ENCODE measurements around the gene AK9. TPM values are rescaled to one million over a fixed set of nuclear protein-coding genes. Genes with fewer than 3 reads are reported as not detected.
"Not testable (repeated sequence)": the region's sequence is repeated elsewhere in the genome, so short reads cannot be mapped to it uniquely, and the experiment has no call there.

AK9 gene
- total RNA-seq, 2 donors from 2014 or later: 10.4 to 12.3 TPM

DNA sequence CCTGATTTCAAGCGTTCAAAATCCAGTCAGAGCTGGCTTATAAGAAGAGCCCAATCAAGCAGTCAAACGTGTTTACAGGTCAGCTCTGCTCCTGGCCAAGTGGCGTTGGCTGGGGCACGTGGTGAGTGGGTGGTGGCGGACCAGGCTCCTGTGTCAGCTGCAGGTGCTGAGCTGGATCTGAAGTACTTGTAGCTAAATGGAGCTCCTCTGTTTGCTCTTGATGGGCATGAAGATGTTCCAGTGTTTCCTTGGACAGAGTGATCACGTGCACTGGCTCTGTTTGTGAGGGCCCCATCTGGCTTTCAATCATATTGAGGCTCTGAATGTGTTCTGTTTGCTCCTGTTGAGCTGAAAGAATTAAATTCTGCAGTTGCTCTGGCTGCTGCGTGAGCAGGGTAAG lies 225.2 kb downstream of the AK9 start:
- peaks cover 52% of the 10 kb centered on the region for H3K36me3 ChIP-seq
- H3K27me3 ChIP-seq: no peaks in the 10 kb centered on the region
- no peak overlapping the region for H3K4me3 ChIP-seq
- peaks cover 0 to 7% of the 10 kb centered on the region in 2 donors for H3K4me1 ChIP-seq
- peak overlapping the region in 1 of 2 donors; percentile 48 for H3K27ac ChIP-seq
- no peaks in the 10 kb centered on the region for H3K9me3 ChIP-seq
- TF ChIP-seq, protein P1, sequence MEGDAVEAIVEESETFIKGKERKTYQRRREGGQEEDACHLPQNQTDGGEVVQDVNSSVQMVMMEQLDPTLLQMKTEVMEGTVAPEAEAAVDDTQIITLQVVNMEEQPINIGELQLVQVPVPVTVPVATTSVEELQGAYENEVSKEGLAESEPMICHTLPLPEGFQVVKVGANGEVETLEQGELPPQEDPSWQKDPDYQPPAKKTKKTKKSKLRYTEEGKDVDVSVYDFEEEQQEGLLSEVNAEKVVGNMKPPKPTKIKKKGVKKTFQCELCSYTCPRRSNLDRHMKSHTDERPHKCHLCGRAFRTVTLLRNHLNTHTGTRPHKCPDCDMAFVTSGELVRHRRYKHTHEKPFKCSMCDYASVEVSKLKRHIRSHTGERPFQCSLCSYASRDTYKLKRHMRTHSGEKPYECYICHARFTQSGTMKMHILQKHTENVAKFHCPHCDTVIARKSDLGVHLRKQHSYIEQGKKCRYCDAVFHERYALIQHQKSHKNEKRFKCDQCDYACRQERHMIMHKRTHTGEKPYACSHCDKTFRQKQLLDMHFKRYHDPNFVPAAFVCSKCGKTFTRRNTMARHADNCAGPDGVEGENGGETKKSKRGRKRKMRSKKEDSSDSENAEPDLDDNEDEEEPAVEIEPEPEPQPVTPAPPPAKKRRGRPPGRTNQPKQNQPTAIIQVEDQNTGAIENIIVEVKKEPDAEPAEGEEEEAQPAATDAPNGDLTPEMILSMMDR (IDR thresholded peaks at IDR 0.05): no peak
- DNase-seq (ENCODE audit: low spot score): no peak

DNA sequence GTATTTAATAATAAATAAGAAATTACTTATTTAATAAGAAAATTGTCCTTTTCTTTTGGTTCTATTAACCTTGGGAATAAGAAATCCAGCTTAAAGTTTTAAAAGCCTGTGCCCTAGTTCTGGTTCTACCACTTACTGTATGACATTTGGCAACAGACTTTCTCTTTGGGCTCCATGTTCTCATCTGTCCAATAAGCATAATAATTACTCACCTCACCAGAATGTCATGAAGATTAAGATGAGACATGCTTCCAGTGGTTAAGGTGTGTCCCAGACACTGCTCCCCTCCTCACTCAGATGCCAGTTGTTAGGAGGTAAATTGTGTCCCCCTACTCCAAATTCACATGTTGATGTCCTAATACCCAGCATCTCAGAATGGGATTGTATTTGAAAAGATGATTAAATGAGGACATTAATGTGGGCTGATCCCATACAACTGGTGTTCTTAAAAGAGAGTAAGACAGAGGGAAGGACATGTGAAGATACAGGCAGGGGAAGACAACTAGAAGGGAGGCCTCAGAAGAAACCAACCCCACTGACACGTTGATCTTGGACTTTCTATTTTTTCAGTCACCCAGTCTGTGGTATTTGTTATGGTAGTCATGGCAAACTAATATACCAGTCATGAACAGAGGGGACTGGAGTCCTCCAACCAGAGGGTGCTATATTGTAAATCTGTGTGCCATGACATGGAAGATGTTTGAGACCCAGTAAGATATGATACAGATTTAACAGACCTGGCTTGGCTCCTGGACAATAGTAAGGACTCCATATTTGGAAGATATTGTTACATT lies 229.1 kb downstream of the AK9 start:
- Histone ChIP-seq H3K27ac (no peak overlapping the region), H3K27me3 (no peaks in the 10 kb centered on the region), H3K4me3 (no peak overlapping the region), H3K36me3 (peaks cover 41% of the 10 kb centered on the region), H3K4me1 (peaks cover 0 to 15% of the 10 kb centered on the region in 2 donors), H3K9me3 (no peaks in the 10 kb centered on the region)
- TF ChIP-seq, protein P1 (IDR thresholded peaks at IDR 0.05): no peak
- DNase-seq (ENCODE audit: low spot score): no peak

DNA sequence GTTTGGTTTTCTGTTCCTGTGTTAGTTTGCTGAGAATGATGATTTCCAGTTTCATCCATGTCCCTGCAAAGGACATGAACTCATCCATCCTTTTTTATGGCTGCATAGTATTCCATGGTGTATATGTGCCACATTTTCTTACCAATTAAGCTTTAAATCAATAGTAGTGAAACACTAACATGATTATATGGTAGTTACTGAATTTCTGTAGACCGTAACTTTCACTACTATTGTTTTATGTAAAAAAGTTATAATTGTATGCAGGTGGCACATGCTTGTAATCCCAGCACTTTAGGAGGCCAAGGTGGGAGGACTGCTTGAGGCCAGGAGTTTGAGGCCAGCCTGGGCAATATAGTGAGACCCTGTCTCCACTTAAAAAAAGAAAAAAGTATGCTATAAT lies 229.8 kb downstream of the AK9 start:
- DNase-seq (ENCODE audit: low spot score); H3K27me3 ChIP-seq; H3K4me3 ChIP-seq; H3K9me3 ChIP-seq; H3K27ac ChIP-seq: not testable (repeated sequence)
- Histone ChIP-seq H3K36me3 (peaks cover 34% of the 10 kb centered on the region), H3K4me1 (peaks cover 0 to 18% of the 10 kb centered on the region in 2 donors)

DNA sequence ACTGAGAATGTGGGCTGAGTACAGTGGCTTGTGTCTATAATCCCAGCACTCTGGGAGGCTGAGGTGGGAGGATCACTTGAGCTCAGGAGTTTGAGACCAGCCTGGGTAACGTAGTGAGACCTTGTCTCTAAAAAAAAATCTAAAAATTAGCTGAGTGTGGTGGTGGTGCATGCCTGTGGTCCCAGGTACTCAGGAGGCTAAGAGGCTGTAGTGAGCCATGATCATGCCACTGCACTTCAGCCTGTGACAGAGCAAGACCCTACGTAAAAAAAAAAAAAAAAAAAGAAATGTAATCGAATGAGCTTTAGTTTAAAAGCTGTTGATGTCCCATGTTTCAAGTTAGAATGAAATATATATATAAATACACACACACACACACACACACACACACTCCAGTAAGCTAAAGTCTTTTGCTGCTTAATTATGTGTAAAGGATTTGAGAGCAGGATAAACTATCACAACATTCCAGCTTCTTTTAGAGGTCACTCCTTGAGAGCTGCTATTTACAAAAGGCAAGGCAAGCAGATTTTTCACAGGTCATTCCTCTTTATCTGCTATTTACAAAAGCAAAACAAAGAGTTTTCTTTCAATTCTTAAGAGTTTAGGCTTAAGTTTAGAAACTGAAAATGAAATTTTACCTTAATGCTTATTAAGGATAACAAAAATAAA lies 230.7 kb downstream of the AK9 start:
- no peaks in the 10 kb centered on the region for H3K9me3 ChIP-seq
- TF ChIP-seq, protein P1 (IDR thresholded peaks at IDR 0.05): no peak
- no peak overlapping the region for H3K4me3 ChIP-seq
- no peaks in the 10 kb centered on the region for H3K27me3 ChIP-seq
- H3K4me1 ChIP-seq: peaks cover 0 to 18% of the 10 kb centered on the region in 2 donors
- peaks cover 25% of the 10 kb centered on the region for H3K36me3 ChIP-seq
- no peak for DNase-seq (ENCODE audit: low spot score)
- no peak overlapping the region for H3K27ac ChIP-seq

DNA sequence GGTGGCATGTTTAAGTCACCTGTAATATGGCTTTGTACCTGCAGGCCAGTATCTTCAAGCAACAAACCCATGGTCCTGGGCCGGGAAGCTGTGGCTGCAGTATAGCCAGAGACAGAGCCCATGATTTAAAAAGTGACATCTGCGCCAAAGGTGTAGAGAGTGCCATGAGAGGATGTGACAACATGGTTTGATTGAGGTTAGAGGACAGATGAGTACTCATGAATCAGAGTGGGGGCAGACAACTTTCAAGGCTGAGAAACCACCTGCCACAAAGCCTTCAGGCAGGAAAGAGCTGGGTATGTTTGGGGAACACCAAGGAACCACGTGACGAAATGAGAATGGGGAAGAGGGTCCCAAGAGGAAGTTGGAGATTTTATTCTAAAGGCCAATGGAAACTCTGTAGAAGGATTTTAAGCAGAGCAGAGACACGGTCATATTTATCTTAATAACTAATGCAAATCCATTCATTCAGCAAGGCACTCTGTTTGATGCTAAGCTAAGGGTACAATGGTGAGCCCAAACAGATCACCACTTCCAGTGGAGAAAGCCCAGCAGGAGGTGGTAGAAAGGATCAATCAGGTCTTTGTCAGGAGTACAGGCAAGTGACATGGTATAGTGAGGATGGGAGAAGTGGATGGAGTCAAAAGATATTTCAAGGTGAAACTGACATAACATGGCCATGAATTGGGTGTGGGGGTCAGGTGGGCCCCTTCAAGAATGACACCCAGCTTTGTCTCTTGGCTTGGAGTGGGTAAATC lies 232.0 kb downstream of the AK9 start:
- Histone ChIP-seq H3K36me3 (peaks cover 15% of the 10 kb centered on the region), H3K27ac (no peak overlapping the region), H3K27me3 (no peaks in the 10 kb centered on the region), H3K4me1 (peaks cover 0 to 29% of the 10 kb centered on the region in 2 donors), H3K4me3 (no peak overlapping the region), H3K9me3 (no peaks in the 10 kb centered on the region)
- TF ChIP-seq, protein P1 (IDR thresholded peaks at IDR 0.05): no peak
- no peak for DNase-seq (ENCODE audit: low spot score)

DNA sequence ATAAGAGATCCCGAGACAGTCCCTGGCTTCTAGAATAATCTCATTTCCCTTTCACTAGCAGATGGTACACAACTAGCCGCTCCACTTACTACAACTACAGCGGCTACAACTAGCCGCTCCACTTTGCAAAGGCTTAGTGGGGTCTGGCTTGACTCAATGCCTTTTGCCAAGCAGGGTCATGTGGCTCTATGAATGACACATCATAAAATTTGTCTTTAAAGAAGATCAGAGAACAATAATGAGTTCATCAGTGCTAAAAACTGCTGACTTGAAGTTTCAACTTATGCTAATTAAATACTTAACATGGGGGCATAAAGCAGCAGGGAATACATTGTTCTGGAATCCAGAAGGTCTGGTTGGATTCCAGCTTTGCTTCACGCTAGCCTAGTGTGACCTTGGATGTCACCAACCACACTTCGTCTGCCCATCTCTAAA lies 233.4 kb downstream of the AK9 start:
- Histone ChIP-seq H3K9me3 (no peaks in the 10 kb centered on the region), H3K4me1 (peaks cover 0 to 32% of the 10 kb centered on the region in 2 donors), H3K27me3 (no peaks in the 10 kb centered on the region), H3K36me3 (peaks cover 15% of the 10 kb centered on the region), H3K27ac (peak overlapping the region; percentile 74 to 77), H3K4me3 (no peak overlapping the region)
- no peak for DNase-seq (ENCODE audit: low spot score)
- TF ChIP-seq, protein P1 (IDR thresholded peaks at IDR 0.05): no peak
